ENCODE results near the gene CABP4.
A peak's percentile ranks its signal among the peaks of the same experiment; 100 is the strongest.

The CABP4 gene

DNA sequence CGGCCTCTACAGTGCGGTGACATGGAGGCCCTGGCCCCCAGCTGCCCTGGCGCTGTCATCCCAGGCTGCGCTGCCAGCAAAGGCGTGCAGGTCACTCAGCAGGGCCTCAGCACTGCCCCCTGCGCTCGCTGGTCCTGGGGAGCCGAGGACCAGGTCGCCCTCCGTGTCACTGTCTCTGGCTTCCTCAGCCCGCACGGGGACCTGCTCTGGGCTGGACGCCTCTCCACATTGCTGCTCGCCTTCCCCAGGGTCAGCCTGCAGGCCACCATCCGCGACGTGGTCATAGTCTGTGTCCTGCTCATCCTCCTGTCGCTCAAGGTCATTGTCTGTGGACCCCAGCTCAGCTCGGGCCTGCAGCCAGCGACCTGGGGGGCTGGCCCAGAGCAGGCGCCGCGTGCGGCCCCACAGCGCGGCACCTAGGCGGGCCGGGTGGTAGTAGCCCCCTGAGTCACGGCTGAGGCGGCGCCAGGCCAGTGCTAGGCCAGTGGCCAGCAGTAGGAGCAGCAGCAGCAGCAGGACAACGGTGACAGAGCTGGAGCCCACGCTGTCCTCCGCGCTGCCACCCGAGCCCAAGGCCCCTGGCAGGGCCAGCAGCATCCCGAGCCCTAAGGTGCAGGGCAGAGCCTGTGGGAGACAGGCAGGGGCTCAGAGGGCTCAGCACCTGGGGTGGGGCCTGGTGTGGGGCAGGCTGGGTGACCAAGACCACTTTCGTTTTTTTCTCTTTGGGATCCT is 19.3 kb upstream of the CABP4 start:
- no peak for DNase-seq (ENCODE audit: low read depth)

- DNase-seq (ENCODE audit: low read depth): no peak
Observed at GRCh38 chr11:67436459-67437081, 18.6 kb upstream of the CABP4 start.

- peak; percentile 91 for DNase-seq (ENCODE audit: low read depth)
Observed at GRCh38 chr11:67437082-67437808, 17.9 kb upstream of the CABP4 start, which contains the start of gene PTPRCAP. Gene PTPRCAP (minus strand): TSS chr11:67437682. CDS start chr11:67437619, 63 bp downstream.

GRCh38 chr11:67437809-67438157 is 17.4 kb upstream of the CABP4 start:
- no peak for DNase-seq (ENCODE audit: low read depth)

DNA sequence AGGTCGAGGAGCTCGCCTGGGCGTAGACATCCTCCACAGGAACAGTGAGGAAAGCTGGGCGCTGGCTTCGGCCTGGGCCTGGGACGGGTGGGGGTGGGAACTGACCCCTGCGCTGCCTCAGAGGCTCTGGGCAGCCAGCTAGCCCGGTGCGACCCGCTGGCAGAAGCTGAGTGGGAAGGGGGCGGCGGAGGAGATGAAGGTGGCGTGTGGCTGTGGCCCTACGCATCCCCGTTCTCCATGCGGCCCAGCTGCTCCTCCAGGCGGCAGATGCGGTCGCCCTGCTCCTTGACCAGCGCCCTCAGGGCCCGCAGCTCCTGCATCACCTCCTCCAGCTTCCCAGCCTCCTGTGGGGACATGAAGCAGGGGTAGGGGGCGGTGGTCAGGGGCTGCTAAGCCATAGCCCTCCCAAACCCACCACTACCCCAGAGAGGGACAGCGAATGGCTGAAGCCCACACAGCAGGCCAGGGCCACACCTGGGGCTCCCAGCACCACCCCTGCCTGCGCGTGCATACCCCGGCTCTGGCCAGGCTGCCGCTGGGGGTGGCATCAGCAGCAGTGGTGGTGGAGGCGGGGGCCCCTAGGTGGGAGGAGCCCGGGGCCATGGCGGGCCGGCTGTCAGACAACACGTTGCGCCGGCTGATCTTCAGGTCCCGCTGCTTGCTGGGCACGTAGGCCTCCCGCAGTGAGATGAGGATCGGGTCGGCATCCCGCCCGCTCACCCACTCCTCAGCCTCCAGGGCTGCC is 16.8 kb upstream of the CABP4 start:
- no peak for DNase-seq (ENCODE audit: low read depth)

GRCh38 chr11:67439321-67440228 is 15.6 kb upstream of the CABP4 start:
- DNase-seq (ENCODE audit: low read depth): no peak

DNA sequence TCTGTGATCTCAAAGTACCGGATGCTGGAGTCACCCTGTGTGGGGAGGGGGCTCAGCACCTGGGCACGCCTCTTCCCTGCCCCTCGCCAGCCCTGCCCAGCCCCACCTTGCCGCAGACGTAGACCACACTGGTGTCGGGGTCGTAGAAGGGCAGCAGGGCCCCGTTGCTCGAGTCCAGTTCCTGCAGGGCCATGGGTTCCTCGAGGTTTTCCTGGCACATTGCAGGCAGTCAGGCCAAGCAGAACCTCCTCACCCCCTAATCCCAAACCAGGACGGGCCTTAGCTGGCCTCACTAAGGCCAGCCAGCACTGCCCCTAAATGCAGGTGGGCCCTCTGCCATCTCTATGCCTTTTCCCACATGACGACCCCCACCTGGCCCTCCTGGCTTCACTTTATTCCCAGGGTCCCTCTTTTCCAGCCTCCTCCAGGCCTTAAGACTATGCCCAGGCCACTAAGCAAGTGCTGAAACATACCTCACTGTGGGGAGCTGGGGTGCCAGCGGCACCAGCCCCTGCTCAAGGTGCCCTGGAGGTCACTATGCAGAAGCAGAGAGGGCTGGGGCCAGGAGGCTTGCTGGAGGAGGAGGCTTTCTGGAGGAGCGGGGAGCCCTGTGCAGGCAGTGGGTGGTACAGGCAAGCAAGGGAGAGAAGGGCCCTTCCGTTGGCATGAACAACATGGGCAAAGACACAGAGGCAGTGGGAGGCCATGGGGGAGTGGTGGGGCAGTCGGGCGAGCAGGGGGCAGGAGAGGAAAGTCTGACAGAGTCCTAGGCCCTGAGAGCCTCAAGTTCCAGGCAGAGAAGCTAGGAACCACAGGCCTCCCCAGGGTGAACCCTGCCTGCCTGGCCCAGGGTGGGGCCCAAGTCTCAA is 14.7 kb upstream of the CABP4 start:
- DNase-seq (ENCODE audit: low read depth): no peak

DNA sequence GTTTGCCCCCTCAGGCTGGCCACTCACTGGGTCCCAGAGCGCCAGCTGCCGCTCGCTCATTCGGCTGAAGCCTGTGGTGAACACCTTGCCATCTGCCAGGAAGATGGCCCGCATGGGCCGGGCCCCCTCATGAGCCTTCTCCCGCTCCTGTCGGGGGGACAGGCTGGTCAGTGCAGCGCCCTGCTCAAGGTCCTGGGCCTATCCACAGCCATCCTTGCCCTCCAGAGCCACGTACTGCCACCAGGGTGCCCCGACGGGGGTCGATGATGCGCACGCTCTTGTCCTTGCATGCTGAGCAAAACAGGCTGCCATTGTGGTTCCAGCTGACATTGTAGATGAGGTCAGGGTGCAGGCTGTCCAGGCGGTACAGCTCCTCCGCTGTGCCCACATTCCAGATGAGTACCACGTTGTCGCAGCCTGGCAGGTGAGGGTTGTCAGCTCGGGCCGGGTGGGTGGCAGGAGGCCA is 14.0 kb upstream of the CABP4 start:
- DNase-seq (ENCODE audit: low read depth): no peak

DNA sequence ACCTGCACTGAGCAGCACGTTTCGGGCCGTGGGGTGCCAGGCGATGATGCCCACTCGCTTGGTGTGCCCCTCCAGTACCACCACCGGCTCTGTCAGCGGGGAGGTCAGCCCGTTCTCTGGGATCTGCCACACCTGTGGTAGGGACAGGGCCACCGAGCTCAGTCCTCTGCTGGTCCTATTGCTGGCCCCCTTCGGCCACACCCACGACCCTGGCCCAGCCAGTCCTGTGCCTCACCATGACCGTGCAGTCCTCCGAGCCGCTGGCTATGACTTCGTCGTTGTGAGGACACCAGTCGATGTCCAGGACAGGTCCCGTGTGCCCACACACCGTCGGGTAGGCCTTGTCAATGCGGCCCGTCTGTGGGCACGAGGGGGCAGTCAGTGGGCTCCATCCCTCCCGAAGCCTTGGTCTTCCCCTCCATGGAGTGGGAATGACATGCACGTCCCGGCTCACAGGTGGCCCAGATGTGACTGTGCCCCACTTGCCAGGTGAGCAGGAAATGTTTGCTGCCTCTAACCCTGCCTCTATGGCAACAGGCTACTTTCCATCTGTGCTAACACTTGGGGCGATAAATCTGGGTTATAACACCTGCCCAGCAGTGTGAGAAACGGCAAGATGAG is 13.3 kb upstream of the CABP4 start:
- DNase-seq (ENCODE audit: low read depth): no peak

DNA sequence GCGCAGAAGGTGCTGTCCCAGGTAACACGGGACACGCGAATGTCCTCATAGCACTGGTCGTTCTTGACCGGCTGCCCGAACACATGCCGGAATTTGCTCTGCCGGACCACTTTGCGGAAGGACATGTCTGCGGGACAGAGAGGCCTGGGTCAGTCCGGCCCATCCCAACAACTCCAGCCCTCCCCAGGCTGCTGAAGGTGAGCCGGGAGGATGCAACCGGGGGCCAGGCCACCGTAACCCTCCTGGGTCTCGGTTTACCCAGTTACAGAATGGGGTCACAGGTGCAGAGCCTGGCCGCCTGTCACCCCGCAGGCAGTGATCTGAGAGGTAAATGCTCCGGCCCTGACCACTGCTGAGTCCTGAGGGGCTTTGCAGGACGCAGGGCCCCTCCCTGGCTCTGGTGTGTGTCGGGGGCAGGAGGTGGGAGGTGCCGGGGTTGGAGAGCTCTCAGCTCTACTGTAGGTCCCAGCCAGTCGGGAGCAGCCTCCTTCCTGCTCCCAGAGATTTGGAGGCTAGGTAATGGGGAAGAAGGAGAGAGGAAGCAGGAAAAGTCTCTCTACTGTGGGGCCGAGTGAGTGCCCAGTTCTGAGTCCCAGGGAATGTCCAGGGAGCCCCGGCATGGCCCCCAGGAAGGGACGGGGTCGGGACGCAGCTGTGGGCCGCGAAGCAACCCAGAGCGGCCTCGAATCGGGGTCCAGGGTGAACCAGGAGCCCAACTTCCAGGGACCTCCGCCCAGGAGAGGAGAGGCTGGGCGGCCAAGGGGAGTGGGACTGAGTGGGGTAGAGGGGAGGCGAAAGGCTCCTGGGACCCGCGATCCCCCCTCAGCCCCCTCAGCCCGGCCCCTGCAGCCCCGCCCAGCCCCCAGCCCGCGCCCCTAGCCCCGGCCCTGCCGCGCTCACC is 12.4 kb upstream of the CABP4 start:
- no peak for DNase-seq (ENCODE audit: low read depth)

DNA sequence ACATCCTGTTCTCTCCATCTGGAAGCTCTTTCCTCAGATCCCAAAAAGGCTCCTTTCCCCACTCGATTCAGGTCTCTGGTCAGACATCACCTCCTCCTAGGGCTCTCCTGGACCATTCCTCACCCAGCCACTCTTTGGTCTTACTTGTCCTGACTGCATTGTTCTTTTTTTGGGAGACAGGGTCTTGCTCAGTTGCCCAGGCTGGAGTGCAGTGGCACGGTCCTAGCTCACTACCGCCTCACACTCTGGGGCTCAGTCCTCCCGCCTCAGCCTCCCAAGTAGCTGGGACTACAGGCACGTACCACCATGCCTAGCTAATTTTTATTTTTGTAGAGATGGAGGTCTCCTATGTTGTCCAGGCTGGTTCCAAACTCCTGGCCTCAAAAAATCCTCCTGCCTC is 9.6 kb upstream of the CABP4 start:
- DNase-seq (ENCODE audit: low read depth): no peak

- no peak for DNase-seq (ENCODE audit: low read depth)
Observed at GRCh38 chr11:67448220-67448609, 6.9 kb upstream of the CABP4 start.

DNA sequence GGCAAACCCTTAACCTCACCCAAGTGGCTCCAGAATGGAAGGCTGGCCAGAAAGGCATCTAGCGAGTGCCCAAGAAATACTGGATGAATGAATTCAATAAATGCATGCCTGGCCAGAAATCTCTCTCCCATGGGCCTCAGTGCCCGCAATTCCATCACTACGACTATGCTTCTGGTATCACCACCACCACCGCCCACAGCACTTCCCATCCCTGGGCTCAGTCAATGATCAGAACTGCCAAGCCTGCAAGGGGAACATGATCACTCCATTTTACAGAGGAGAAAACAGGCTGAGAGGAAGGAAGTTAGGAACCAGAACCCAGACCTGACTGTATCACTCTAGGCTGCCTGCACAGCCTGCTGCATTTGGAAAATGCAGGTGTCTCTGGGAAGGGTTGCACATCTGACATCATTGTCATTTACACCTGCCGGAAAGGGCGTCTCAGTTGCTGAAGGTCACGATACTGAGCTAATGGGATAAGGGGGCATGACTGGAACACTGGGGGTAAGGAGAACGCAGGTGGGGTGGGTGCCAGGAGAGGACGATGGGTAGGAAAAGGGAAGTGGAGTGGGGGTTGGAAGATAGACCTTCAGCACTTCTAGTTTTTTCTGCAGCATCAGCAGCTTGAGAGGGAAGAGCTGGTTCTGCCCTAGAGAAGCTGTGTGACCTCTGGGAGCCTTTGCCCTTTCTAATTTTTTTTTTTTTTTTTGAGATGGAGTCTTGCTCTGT is 5.9 kb upstream of the CABP4 start:
- DNase-seq (ENCODE audit: low read depth): no peak

DNA sequence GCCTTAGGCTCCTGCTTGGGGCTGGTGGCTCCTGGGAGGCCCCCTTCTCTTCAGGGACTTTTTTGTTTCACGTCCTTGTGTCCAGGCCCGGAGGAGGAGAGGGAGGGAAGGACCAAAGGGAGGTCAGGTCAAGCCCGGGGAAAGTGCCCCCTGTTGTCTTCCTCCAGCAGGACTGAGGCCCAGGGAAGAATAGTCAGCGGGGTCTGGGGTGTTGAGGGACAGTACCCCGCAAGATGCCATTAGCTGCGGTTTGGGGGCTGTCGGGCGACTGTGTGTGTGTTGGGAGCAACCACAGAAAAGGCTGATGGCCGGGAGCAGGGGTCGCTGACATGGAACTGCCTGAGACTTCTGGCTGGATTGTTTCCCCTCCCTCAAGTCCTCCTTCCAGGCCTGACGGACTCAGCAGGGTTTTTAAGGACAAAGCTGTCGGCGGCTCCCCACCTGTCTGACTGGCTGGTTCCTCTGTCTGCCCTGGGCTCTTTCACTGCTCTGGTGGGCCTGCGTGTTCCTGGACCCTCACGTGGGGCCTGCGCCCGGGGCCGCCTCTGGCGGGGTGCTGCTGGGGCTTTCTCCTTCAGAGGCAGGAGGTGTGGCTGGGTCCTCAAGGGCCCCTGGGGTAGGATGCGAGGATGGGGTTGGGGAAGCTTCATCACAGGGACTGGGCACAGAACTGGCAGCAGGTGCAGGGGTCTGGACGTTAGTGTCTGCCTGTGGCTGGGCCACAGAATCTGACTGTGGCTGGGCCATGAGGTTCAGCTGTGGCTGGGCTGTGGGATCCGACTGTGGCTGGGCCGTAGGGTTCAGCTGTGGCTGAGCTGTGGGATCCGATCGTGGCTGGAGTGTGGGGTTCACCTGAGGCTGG is 4.1 kb upstream of the CABP4 start:
- DNase-seq (ENCODE audit: low read depth): no peak

GRCh38 chr11:67451658-67451976 is 3.5 kb upstream of the CABP4 start:
- no peak for DNase-seq (ENCODE audit: low read depth)

- no peak for DNase-seq (ENCODE audit: low read depth)
Observed at GRCh38 chr11:67452141-67452952, 2.8 kb upstream of the CABP4 start, which contains the start of gene GPR152. Gene GPR152 (minus strand): TSS chr11:67452729. CDS start chr11:67452724, 5 bp downstream.

Data from CMK (cell line).